GM12801 (cell line): ENCODE data around the gene EXOC6B.

Experiments used
- TF ChIP-seq, protein P1 (sequence below): IDR thresholded peaks from one replicate; pipeline ENCODE4 v1.5.1; 2011; ENCODE audit warnings: control low read depth; ENCODE audit not compliant: insufficient read length; ENCODE audit errors: extremely low read depth

The EXOC6B gene

GRCh38 chr2:72827966-72828646 is 2.3 kb upstream of the EXOC6B start:
- TF ChIP-seq, protein P1, sequence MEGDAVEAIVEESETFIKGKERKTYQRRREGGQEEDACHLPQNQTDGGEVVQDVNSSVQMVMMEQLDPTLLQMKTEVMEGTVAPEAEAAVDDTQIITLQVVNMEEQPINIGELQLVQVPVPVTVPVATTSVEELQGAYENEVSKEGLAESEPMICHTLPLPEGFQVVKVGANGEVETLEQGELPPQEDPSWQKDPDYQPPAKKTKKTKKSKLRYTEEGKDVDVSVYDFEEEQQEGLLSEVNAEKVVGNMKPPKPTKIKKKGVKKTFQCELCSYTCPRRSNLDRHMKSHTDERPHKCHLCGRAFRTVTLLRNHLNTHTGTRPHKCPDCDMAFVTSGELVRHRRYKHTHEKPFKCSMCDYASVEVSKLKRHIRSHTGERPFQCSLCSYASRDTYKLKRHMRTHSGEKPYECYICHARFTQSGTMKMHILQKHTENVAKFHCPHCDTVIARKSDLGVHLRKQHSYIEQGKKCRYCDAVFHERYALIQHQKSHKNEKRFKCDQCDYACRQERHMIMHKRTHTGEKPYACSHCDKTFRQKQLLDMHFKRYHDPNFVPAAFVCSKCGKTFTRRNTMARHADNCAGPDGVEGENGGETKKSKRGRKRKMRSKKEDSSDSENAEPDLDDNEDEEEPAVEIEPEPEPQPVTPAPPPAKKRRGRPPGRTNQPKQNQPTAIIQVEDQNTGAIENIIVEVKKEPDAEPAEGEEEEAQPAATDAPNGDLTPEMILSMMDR = no peak

DNA sequence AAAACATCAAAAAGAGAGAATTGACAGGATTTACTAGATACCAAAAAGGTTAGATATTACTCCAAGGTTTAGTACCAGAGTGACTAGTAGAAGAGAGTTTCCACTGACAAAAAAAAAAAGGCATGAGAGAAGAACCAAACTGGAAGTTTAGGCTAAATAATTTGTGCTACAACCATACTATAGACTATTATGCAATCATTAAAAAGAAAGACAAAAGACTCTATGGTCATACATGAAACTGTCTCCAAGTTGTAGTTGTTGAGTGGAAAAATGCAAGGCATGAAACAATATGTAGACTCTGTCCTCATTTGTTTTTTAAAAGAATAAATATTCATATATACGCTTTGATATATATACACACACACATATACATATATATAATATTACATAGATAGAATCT is 1.7 kb upstream of the EXOC6B start:
- TF ChIP-seq, protein P1 = no peak

DNA sequence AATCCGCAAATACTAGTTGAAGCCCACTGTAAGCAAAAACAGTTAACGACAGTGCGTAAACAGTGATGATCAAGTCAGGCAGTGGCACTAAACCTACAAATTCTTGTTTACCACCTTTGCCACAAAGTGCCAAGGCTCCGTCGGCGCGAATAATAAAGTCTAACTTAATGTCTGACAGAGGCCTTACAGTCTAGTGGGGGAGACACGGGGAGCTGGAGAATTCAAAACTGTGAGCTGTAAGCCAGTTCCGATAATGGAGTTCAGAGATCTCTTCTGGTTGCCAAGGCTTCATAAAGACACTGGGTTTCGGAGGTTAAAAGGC is 284 bp upstream of the EXOC6B start:
- TF ChIP-seq, protein P1 = no peak

DNA sequence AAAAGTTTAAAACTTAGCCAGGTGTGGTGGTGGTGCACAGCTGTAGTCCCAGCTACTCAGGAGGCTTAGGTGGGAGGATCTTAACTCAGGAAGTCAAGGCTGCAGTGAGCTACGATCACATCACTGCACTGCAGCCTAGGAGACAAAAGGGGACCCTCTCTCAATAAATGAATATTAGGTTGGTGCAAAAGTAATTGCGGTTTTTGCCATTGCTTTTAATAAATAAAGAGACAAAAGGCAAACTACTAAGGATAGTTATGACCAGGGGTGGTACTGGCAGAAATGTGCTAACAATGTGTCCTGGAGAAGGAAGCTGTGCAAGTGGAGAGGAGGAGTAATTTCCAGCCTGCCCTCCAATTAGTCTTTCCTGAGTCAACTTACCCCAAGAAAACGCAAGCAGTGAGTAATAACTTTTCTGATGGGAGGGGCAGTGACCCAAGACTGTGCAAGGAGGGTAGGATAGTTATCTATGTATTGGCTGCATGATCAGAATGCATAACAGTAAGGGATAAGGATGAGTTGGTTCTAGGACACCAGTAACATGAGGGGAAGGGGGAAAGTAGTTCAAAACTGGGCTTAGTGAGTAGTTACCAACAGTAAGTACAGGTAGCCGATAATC is 1.5 kb downstream of the EXOC6B start:
- TF ChIP-seq, protein P1 = no peak

- TF ChIP-seq, protein P1 = no peak
Measured at GRCh38 chr2:72822794-72823193, 3.0 kb downstream of the EXOC6B start.

DNA sequence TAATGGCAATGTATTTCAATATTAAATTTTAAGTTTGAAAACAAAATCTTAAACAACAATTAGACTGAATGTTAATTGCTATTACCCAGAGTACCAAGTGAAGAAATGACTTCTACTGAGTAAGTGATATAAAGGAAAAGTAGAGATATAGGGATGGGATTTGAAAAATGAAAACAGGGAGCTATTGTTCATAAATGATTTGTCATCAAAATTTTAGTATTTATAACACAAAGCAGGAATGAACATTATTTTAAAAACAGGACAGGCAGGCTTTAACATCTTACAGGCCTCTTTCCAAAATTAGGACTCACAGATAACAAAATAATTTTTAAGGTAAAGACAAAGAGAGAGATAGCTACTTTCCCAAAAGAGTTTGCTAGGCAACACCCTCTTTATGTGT is 3.9 kb downstream of the EXOC6B start:
- TF ChIP-seq, protein P1 = no peak

- TF ChIP-seq, protein P1 = no peak
Measured at GRCh38 chr2:72821118-72821517, 4.7 kb downstream of the EXOC6B start.
